ENCODE measurements around the gene ATRX.

Gene ATRX

DNA sequence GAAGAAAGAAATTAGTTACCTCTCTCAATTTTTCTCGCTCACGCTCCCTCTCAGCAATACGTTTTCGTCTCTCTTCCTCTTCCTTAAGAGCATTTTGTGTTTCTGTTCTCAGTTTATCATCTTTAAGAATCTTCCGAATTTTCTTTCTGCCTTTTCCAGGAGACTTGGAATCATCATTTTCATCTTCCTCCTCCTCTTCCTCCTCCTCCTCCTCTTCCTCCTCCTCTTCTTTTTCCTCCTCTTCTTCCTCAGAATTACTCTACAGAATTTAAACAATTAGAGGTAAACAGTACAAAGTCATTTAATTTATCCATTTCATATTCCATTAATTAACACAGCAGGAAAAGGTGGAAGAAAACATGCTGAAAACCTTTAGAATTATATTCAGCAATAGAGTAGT lies 133.9 kb downstream of the ATRX start:
- Histone ChIP-seq H3K27me3 (ENCODE audit: insufficient read depth, low read depth, severe bottlenecking) (no peaks in the 10 kb centered on the region), H3K9me3 (ENCODE audit: severe bottlenecking) (no peaks in the 10 kb centered on the region), H3K4me3 (ENCODE audit: low read depth, low read length) (no peak overlapping the region), H3K27ac (no peak overlapping the region), H3K36me3 (peaks cover 15% of the 10 kb centered on the region)
- TF ChIP-seq, protein P1, sequence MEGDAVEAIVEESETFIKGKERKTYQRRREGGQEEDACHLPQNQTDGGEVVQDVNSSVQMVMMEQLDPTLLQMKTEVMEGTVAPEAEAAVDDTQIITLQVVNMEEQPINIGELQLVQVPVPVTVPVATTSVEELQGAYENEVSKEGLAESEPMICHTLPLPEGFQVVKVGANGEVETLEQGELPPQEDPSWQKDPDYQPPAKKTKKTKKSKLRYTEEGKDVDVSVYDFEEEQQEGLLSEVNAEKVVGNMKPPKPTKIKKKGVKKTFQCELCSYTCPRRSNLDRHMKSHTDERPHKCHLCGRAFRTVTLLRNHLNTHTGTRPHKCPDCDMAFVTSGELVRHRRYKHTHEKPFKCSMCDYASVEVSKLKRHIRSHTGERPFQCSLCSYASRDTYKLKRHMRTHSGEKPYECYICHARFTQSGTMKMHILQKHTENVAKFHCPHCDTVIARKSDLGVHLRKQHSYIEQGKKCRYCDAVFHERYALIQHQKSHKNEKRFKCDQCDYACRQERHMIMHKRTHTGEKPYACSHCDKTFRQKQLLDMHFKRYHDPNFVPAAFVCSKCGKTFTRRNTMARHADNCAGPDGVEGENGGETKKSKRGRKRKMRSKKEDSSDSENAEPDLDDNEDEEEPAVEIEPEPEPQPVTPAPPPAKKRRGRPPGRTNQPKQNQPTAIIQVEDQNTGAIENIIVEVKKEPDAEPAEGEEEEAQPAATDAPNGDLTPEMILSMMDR (IDR thresholded peaks at IDR 0.05; ENCODE audit: low read depth, low read length): no peak
- no peak for DNase-seq

DNA sequence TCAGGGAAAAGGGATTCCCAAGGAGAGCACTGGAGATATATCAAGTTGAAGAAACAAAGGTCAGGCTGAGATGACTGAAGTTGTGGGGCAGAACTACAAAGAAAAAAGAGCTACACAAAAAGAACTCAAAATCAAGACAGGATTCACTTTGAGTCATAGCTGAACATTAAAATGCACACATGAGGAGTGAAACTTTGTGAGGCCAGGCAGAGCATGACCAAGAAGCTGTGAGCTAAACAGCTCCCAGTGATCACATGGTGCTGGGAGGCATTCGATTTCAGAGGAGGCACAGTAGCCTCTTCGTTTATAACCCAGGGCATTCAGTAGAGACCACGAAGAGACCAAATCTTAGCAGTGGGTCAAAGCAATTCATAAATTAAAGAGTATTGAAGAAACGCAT lies 145.3 kb downstream of the ATRX start:
- H3K9me3 ChIP-seq (ENCODE audit: severe bottlenecking): no peaks in the 10 kb centered on the region
- peaks cover 4% of the 10 kb centered on the region; the same call in 1 of the 2 replicates for H3K36me3 ChIP-seq
- no peak overlapping the region for H3K27ac ChIP-seq
- TF ChIP-seq, protein P1 (IDR thresholded peaks at IDR 0.05; ENCODE audit: low read depth, low read length): no peak
- DNase-seq: no peak
- H3K4me3 ChIP-seq (ENCODE audit: low read depth, low read length): no peak overlapping the region
- no peaks in the 10 kb centered on the region for H3K27me3 ChIP-seq (ENCODE audit: insufficient read depth, low read depth, severe bottlenecking)

DNA sequence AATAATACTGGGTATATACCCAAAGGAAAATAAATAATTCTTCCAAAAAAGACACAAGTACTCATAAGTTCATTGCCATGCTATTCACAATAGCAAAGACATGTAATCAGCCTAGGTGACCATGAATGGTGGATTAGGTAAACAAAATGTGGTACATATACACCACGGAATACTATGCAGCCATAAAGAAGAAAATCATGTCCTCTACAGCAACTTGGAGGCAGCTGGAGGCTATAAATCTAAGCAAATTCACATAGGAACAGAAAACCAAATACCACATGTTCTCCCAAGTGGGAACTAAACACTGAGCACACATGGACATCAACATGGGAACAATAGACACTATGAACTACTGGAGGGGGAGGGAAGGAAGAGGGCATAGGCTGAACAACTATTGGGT lies 146.2 kb downstream of the ATRX start:
- no peaks in the 10 kb centered on the region for H3K9me3 ChIP-seq (ENCODE audit: severe bottlenecking)
- DNase-seq: no peak
- TF ChIP-seq, protein P1 (IDR thresholded peaks at IDR 0.05; ENCODE audit: low read depth, low read length): no peak
- H3K36me3 ChIP-seq: peaks cover 4% of the 10 kb centered on the region; the same call in 1 of the 2 replicates
- H3K4me3 ChIP-seq (ENCODE audit: low read depth, low read length): no peak overlapping the region
- H3K27me3 ChIP-seq (ENCODE audit: insufficient read depth, low read depth, severe bottlenecking): no peaks in the 10 kb centered on the region
- no peak overlapping the region for H3K27ac ChIP-seq

DNA sequence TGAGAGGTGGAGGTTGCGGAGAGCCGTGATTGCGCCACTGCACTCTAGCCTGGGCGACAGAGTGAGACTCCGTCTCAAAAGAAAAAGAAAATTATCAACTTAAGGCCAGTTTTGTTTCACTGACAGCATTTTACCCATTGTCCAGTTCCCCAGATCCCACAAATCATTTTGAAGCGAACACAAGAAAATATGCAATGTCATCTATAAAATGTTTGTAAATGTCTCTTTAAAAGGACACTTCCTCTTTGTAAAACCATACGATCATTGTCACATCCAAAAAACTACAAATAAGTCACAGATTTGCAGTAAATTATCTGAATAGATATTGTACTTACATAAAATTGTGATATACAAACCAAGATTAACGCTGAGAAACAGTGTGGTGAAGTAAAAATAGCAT lies 147.6 kb downstream of the ATRX start:
- TF ChIP-seq, protein P1 (IDR thresholded peaks at IDR 0.05; ENCODE audit: low read depth, low read length): no peak
- Histone ChIP-seq H3K4me3 (ENCODE audit: low read depth, low read length) (no peak overlapping the region), H3K36me3 (peaks cover 4% of the 10 kb centered on the region), H3K27ac (no peak overlapping the region), H3K9me3 (ENCODE audit: severe bottlenecking) (no peaks in the 10 kb centered on the region), H3K27me3 (ENCODE audit: insufficient read depth, low read depth, severe bottlenecking) (no peaks in the 10 kb centered on the region)
- no peak for DNase-seq

DNA sequence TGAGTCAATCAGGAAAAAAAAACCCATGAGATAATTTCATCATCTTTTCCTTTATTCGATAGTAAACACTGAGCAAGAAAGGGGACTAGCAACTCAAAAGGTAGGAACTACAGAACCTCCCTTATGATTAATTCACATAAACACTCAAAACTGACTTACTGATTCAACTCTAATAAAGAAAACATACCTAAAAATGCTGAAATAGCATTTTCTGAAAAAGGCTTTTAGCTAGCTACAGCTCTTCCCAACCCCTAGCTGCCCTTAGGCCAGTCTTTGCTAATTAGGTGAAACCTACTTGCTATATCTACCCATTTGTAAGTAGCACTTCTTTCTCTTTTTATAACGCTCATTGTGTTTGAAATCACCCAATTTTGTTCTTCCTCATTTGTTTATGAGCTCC lies 150.6 kb downstream of the ATRX start:
- H3K27ac ChIP-seq: no peak overlapping the region
- no peak overlapping the region for H3K4me3 ChIP-seq (ENCODE audit: low read depth, low read length)
- H3K9me3 ChIP-seq (ENCODE audit: severe bottlenecking): no peaks in the 10 kb centered on the region
- peaks cover 10% of the 10 kb centered on the region for H3K36me3 ChIP-seq
- TF ChIP-seq, protein P1 (IDR thresholded peaks at IDR 0.05; ENCODE audit: low read depth, low read length): no peak
- no peak for DNase-seq
- H3K27me3 ChIP-seq (ENCODE audit: insufficient read depth, low read depth, severe bottlenecking): no peaks in the 10 kb centered on the region

DNA sequence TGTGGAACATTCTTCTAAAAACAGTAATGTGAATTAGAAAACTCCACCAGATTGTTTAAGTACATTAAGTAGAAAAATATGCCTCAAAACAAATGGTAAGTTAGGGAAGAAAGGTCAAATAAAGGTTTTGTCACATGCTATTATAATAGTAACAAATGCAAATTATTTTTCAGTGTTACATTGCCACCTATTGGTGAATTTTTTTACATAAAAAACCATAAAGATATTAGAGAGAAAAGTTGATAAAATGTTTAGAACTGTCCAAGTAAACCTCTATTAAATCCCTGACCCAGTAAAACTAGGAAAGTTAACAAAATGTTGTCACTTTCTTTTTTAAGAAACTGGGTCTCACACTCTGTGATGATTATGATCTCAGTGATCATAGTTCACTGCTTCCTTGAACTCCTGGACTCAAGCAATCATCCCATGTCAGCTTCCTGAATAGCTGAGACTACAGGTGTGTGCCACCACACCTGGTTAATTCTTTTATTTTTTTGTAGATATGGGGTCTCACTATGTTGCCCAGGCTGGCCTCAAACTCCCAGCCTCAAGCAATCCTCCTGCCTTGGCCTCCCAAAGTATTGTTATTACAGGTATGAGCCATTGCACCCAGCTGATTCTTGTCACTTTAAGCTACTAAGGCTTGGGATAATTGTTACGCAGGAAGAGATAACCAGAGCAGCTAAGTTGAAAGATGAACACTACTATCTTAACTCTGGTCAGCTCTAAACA lies 157.6 kb downstream of the ATRX start:
- H3K4me3 ChIP-seq (ENCODE audit: low read depth, low read length): no peak overlapping the region
- H3K9me3 ChIP-seq (ENCODE audit: severe bottlenecking): no peaks in the 10 kb centered on the region
- no peak overlapping the region for H3K27ac ChIP-seq
- TF ChIP-seq, protein P1 (IDR thresholded peaks at IDR 0.05; ENCODE audit: low read depth, low read length): no peak
- H3K36me3 ChIP-seq: peaks cover 6% of the 10 kb centered on the region
- no peaks in the 10 kb centered on the region for H3K27me3 ChIP-seq (ENCODE audit: insufficient read depth, low read depth, severe bottlenecking)
- no peak for DNase-seq

Data from WERI-Rb-1 (cell line).